Ureter (tissue), 1 donor: ENCODE data around the gene NXPH1. TPM values are rescaled to one million over a fixed set of nuclear protein-coding genes. Genes with fewer than 3 reads are reported as not detected.

ENCODE experiments used
- DNase-seq: peaks from one replicate; pipeline ENCODE4 v3.0.0-alpha.2; 2020; ENCODE audit warnings: low spot score
- total RNA-seq: library from RNA; stranded (reverse); gene quantifications from one replicate; pipeline ENCODE4 v1.2.4, GENCODE V29; 2023
- donor health status: DM: yes; HTN: yes; CAD: no.

NXPH1 gene
- total RNA-seq, 1 donor from 2014 or later = not detected

DNA sequence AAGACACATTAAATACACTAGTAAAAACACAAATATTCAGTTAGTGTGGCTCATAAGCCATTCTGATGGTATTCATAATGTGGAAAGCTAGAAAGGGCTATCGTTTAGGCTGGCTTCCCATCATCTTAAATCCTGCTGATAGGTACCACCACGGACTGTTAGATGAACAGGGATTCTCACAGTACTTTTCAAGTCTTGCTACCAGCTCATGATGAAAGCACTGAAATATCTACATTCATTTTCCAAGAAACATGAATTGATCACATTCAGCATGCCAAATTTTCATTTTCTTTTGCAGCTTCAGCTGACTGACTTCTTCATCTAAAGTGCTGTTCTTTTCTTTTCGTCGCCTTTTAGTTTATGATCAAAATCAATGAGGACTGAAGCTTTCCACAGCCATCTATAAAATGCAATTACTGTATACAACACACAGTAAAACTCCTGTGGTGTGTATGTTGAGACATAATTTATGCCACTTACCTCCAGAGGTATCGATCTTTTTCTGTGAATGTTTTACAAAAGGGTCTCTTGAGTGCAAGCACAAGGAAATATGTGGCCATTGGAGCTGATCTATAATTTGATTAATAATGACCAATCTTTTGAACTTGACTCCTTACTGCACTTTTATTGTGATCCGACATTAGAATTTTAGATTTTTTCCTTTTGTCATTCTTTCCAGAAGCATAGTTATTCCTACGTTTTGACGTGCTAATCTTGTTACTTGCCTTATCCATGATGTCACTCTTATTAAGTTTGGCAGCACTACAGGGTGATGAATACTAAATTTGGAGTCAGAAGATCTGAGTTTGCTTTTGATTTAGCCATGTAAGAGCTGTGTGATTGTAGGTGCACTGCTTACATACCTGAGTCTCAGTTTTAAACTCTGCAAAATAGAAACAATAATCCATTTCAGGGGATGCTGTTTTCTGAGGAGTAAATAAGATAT, 58.4 kb downstream of the NXPH1 start:
- no peak for DNase-seq

DNA sequence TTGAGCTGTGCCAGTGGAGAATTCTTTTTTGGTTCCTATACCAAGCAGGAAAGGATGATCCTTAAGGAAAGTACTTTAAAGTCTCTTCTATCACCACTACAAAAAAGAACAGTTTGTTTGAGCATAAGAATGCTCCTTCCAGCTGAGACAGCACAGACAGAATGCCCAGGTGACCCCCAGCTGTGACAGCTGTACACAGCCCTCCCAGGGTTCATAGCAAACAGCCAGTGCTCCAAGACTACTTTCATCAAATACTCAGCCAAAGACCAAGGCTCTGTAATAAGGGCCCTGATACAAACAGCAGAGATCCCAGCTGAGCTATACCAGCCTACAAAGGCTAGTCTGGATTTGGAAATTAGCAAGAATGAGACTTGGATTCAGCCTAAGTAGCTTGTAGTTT, 65.7 kb downstream of the NXPH1 start:
- no peak for DNase-seq

DNA sequence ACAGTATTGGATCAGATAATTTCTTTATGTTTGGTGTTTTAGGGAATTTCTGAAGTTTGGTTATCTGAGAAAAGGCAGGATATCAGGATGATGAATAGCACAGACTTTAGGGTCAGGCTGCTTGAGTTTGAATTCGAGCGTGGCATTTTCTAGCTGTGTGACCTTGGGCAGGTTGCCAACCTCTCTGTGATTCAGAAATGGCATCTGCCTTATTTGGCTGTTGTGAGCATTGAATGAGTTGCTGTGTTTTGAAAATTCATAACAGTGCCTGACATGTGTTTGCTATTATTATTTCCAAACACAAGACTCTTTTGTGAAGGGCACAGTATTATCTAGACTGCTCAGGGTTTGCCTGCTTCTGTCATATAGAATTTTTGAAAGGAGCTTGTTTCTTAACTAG, 66.9 kb downstream of the NXPH1 start:
- no peak for DNase-seq

DNA sequence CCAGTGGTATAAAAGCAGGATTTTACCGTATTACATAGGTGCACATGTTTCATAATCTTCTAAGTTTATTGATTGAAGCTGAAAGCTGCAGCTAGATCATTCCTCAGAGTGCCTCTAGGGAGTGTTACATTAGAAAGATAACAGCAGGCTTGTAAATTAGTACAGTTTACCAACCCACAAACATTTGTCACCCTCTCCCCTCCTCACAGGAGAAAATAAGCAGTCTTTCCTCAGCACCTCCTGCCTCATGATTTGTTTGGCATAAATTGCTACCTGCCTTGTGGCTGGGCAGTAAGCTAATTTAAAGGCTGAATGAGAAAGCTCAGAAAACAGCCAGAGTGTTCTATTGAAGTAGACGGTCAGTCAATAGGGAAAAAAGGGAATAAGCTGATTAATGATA, 74.2 kb downstream of the NXPH1 start:
- no peak for DNase-seq

DNA sequence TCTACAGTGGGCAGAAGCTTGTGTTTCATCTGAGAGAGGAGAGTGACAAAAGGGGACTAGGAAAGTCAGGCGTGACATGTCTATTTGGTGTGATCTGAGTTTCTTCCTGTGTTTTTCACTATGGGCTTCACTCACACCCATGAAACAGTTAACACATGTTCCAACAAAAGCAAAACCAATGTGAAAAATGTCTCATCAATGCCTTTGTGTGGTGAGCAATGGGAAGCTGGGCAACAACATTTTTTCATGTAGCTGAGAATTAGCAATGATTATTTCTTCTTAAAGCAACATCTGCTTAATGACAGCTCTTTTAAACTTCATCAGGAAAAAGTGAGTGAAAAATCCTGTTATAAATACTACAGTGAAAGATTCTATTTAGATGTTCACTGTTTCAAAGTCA, 76.2 kb downstream of the NXPH1 start:
- no peak for DNase-seq

DNA sequence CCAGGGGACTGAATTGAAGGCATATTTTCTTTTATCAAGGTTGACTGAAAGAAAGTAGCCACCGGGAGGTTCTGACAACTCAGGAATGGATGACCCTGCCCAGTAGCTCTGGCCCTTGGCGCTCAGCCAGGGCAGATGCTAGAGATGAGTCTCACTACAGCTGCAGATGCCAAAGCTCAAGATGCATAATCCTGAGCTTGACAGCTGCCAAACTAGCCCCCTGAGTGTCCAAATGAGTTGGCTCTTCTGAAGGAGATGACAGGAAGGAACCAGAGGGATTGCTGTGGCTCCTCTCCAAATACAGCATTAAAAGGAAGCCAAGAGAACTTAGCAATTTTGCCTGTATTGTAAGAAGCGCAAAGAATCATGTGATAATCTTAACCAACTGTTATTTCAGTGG, 78.4 kb downstream of the NXPH1 start:
- DNase-seq = no peak

DNA sequence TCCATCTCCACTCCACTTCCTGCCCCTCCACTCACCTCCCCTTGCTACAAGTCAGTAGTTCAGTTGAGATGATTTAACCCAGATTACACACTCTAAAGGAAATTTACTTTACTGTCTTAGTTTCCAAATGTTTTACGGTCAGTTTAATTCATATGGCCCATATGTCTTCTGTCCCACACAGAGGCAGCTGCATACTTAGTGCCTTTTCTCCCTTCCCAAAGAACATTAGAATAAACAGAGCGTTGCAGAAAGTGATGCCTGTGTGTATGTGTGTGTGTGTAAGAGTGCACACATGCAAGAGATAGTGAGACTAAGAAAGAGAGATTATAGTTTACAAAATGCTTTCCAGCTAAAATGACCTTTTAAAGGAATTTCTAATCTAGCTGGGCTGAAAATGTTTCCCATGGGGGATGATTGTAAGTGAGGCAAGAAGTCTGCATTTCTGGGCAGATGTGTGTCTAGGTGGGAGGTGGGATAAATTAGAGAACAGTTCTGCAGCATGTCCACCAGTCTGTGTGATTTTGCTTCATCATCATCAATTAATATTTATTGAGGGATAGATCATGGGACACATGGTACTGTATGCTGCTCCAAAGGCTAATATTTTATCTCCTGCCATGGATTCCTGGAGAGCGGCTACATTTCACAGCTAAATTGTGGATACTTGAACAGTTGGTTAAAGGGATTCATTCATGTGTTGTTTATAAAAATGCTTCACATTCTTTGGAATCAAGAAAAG, 81.5 kb downstream of the NXPH1 start:
- DNase-seq = no peak

DNA sequence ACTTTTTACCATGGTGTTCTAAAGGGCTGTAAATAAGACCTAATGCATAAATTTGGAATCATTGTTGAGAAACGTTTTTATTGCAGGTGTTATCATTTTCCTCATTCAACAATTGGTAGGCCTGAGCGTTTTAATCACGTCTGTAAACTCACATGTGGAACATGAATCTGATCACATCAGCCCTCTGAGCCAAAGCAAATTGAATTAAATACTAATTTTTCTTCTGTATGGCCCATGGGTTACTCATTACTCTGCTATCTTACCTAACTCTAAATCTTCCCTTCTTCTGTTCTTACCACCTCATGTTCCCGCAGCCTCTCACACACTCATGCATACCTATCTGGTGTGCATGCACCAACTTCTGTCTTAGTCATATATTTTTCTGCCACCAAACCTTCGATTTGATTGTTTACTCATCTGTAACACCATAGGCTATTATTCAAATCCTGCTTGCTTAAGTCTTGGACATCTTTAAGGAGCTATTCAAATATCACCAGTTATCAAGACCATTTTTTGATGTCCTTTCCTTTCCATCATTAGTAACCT, 82.3 kb downstream of the NXPH1 start:
- DNase-seq = no peak

DNA sequence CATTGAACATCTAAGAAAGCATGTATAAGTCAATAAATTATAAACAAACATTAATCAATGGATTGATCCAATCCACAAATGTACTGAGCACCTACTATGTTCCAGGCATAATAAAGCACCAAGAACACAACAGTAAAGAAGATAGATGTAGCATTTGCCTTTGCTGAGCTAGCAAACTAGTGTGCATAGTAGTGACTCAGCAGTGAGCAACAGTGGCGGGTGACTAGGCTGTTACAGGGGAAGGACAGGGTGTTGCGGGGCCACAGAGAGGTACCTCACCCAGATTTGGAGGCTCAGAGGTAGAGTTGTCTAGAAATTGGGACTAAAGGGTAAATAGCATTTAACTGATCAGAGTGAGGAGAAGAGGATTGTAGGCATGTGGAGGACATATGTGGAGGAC, 83.6 kb downstream of the NXPH1 start:
- DNase-seq = no peak

DNA sequence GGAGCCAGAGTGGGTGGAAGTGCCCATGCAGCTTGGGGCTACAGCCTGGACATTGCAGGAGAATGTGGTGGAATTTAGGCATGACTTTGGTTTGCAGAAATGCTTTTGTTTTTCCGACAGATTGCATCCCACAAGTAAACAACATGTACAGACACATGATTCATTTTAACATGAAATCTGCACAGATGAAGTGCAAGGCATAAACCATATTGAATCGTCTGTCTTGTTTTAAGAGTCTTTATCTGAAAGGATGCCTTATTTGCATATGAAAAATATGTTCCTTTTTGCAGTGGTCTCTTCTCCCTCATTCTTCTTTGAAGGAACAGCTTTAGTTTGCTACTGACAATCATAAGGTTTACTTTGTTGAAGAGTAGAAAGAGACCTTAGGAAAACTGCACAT, 94.9 kb downstream of the NXPH1 start:
- DNase-seq = no peak

DNA sequence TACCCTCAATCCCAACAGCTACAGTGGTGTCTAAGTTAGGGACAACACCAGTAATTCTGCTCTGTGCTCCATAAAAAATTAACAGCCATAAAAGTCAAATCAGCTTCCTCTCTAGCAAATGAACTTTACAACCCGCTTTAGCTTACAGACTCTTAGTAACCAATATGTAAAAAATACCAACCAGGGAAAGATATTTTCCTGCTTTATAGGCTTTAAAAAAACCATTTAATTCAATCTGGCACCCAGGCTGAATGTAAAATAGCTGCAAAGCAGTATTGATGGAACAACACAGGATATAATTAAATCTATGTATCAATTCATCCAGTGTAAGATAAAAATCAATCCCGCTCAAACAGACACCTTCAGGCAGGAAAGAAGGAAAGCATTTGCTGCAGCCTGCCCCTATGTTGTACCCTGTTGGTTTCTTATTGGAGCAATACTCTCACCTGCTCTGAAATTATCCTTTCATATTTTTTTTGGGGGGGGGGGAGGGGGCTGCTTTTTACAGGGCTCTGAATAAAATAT, 98.6 kb downstream of the NXPH1 start:
- DNase-seq = no peak

DNA sequence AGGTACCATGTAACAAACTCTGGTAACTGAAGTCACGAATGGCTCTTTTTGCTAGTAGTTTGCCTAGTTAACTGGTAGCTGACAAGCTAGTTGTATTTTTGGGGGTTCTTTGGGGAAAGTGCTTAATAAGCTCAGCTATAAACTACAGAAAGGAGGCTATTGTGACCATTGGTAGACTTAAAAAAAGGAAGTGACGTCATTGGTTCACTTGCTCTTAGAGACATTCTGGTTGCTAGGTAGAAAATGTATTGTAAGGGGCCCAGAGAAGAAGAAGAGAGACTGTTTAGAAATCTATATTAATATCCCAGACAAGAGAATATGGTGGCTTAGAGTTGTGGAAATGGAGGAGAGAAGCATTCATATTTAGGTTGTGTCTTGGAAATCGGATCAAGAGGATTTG, 103.0 kb downstream of the NXPH1 start:
- no peak for DNase-seq

DNA sequence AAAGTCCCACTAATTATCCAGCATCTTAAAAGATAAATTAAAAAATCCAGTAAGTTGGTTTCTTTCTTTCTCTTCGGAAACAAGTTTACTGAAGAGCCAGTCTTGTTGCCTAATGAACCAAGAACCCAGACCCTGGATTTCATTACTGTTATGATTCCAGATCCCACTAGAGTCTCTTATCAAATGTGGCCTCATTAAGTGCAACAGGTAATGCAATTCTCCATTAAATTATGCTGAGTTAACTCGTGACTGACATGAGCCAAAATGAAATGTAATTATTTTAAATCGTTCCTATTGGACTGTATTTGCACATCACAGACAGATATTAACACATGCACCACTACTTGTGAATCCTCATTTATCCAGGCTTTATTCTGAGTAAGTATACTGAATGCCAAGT, 115.6 kb downstream of the NXPH1 start:
- DNase-seq = no peak

DNA sequence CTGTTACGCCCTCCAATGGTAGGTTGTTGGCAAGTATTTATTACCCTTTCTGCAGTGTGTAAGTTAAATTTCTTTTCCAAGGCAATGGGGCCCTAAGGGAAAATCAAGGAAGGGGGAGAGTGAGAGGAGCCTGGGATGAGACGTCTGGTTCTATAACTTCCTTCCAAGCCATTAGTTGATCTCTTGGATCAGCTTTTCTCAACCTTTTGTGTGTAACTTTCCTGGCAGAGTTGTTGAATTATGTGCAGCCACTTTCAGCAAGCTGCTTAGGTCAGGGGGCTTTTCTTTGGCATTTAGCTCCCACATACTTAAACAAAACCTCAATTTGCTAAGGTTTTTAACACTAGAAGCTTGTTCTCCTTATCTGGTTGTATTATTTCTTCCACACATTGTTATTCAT, 127.1 kb downstream of the NXPH1 start:
- no peak for DNase-seq

DNA sequence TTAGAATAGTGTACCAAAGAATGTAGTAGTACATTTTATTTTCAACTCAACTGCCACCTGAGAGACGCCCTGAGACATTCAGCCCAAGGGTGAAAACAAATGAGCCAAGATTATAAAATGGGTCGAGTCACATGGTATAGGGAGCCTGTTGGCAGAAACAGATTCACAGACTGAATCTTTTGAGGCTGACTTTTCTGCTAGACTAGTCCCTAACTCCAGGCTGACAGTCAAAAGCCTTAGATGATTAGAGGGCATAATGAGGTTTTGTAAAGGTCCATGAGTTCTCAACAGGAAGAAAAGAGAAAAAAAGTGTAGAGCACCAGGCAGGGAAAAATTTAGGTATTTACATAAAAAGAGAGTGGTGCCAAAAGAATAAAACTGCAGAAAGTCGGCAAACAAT, 128.0 kb downstream of the NXPH1 start:
- DNase-seq = no peak

DNA sequence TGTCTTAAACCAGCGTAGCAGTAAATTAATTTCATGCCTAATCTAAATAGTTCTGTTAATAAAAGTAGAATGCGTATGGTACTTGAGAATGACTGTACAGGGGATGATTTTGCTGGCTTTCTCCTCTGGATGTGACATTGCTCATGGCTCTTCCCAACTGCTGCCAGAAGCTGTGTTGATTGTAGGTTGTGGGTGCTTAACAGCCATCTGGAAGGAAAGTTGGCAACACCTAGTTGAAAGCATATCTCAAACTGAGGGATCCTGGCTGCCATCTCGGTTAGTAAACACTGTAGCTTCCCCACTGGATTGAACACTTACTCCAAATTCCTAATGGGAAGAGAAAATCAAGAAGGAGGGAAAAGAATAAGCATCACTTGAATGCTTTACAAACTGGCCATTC, 130.9 kb downstream of the NXPH1 start:
- no peak for DNase-seq

DNA sequence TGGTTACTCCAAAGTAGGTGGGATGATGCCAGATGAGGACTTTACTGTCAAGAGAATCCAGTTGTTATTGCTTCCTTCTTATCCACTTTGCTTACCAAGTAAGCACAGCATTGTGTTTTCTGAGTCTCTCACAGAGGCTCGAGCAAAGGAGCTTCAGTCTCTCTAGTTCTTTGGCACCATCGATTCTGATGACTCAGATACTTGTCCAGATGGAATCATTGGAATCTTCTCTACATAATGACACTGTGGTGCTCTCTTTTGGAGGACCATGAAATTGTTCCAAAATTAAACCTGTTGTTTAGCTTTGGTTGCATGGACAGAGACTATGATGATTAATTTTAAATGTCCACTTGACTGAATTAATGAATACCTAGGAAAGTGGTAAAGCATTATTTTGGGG, 132.6 kb downstream of the NXPH1 start:
- no peak for DNase-seq

DNA sequence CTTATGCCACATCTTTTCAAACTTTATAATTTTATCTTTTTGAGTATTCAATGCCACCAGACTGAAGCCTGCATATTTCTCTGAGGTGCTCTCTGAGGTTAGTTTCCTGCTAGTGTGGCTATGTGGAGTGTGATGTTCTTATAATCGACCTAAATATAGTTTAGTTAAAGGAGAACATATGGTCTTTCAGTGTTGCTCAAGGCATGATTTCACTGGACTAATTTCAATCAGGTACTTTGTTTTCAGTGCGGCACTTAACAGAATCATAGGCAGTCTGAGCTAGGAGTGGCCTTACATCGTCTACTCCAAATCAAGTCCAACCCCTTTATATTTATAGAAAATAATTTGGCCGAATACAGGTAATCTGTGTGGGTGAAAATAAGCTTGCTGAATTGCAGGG, 134.2 kb downstream of the NXPH1 start:
- no peak for DNase-seq

DNA sequence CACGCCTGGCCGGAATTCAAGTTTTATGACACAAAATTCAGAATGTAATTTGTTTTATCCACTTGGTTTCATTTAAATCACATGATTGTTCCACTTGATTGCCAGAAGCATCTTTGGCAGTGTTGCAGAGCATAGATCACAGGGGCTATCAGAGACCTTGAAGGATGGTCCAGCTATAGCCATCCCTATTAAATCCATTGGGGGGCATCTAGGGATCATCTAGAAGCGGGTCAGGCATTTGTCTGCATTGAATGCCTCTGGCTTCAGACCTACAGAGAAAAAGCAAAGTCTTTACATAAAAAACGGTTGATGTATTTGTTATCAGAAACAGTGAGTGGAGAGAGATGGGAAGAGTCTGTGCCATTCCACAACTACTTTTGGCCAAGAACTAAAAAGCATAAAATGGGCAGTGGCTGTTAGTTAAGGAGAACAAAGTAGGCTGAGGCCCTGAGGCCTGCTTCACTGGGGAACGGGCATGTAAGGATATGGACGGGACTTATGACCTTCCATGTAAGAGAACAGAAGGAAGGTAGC, 146.3 kb downstream of the NXPH1 start:
- DNase-seq = no peak

DNA sequence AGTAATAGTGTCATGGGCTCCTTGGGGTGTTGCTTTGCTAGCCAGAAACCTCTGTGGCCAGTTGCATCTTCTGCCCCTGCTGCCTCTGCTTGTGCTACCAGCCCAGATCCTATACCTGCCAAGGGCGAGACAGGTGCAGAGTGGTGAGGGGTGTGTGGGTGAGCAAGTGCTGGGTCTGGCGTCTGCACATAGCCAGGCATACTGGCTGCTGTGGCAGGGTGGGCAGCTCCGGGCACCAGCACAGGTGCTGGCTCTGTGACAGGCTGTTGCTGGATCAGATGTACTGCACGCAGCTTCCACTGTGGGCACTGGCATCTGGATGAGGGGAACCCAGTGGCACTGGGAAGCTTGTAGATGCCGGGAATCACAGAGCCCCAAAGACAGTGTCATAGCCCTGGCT, 148.4 kb downstream of the NXPH1 start:
- no peak for DNase-seq

DNA sequence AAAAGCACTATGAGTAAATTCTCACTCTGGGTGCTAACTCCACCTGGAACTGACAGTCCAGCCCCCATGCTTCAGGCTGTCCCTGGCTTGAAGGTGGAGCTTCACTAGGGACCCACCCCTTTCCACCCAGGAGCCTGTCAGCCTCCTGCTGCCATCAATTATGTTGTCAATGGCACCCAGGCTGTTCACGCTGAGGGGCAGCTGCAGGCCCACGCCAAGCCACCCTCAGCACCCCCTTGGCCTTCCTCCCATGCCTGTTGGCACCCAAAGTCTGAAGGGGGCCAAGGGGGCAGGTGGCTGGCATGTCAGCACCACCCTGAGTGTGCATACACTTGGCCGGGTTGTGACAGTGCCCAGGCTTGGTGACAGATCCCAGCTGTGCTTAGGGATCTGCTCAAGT, 149.3 kb downstream of the NXPH1 start:
- no peak for DNase-seq

DNA sequence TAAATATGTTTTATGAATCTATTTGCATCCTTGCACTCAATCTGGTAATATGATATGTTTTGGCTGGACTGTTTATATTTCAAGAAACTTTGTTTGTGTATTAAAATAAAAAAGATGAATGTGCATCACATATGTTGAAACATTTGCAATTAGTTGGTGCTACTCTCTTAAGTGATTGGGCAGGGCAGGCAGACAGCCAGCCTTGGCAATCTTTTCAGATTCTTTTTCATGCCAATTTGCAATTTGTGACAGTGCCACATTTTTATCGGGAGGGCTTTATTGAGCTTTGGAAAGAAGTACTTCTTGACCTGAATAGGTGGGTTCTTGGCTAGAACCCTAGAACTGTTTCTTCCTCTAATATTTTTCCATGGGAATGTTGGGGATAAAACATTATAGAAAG, 152.2 kb downstream of the NXPH1 start:
- DNase-seq = no peak
